Measurements from ENCODE around the gene ARHGAP15.

The ARHGAP15 gene

GRCh38 chr2:143231254-143231645 lies 102.0 kb downstream of the ARHGAP15 start:
- peaks cover 9% of the 10 kb centered on the region for H3K9me3 Mint-ChIP-seq
- H3K27me3 Mint-ChIP-seq (ENCODE audit: low read depth, poor library complexity): no peaks in the 10 kb centered on the region
- H3K4me1 Mint-ChIP-seq: peaks cover 10% of the 10 kb centered on the region
- no peaks in the 10 kb centered on the region for H3K36me3 Mint-ChIP-seq (ENCODE audit: low read depth)
- no peak overlapping the region for H3K4me3 Mint-ChIP-seq
- H3K27ac Mint-ChIP-seq: no peak overlapping the region
- no peak for TF ChIP-seq CTCF (IDR thresholded peaks at IDR 0.05)
- no peak for DNase-seq

DNA sequence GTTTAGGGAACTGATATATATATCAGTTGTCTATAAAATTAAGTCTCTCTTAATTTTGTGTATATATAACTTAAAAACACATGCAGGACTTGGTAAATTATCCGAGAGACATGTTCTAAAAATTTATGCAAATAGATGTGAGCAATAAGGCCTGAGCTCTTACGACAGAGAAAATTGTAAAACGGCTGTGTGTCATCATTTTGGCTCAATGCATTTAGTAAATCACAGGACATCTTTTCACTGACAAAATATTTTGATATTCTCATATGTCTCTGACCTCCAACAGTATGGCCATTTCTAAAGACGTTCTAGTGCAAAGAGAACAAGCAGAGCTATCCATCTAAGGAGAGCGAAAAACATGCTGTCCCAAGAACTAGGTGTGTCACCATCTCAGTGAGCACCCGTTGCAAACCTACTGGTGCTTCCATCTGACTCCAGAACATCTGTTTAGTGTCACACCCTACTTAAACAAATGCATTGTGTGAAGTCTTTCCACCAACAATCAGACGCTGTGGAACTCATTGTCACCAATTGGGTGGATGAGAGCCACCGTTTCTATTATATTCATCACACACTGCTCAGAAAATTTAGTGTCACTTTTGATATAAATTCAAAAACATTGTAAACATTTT lies 108.0 kb downstream of the ARHGAP15 start:
- Mint-ChIP-seq H3K4me1 (no peaks in the 10 kb centered on the region), H3K27ac (no peak overlapping the region), H3K36me3 (ENCODE audit: low read depth) (no peaks in the 10 kb centered on the region), H3K9me3 (peaks cover 9% of the 10 kb centered on the region), H3K4me3 (no peak overlapping the region), H3K27me3 (ENCODE audit: low read depth, poor library complexity) (no peaks in the 10 kb centered on the region)
- TF ChIP-seq CTCF (IDR thresholded peaks at IDR 0.05): no peak
- DNase-seq: no peak

DNA sequence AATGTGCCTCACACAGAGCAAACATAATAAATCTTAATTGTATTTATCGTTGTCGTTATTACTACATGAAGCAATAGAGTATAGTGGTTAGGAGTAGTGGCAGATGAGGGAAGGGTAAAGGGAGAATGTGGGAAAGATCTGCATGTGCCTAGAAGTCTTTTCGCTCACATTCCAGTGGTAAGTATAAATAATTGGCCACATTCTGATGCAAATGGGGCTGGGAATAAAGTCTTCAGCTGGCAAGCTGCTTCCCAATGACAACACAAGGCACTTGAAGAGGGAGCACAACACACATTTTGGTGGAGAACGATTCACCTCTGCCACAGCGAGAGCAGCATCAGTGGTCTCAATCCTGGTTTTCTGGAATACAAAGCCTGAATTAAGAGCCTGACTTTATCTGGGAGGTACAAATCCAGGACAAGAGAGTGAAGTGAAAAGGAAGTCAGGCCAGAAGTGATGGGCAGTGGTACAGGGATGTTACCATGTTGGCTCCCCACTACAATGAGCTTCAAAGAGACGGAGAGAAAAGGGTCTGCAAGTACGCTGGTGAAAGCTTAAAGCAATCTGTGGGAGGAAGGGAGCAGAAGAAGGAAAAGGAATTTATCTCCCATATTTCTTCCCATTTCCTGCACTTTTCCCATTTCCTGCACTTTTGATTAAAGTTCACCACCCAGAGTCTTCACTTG lies 112.3 kb downstream of the ARHGAP15 start:
- Mint-ChIP-seq H3K9me3 (no peaks in the 10 kb centered on the region), H3K4me3 (no peak overlapping the region), H3K4me1 (no peaks in the 10 kb centered on the region), H3K27ac (no peak overlapping the region), H3K36me3 (ENCODE audit: low read depth) (no peaks in the 10 kb centered on the region), H3K27me3 (ENCODE audit: low read depth, poor library complexity) (no peaks in the 10 kb centered on the region)
- TF ChIP-seq CTCF (IDR thresholded peaks at IDR 0.05): no peak
- no peak for DNase-seq

- H3K27me3 Mint-ChIP-seq (ENCODE audit: low read depth, poor library complexity): no peaks in the 10 kb centered on the region
- peaks cover 4% of the 10 kb centered on the region for H3K4me1 Mint-ChIP-seq
- H3K4me3 Mint-ChIP-seq: no peak overlapping the region
- no peak overlapping the region for H3K27ac Mint-ChIP-seq
- H3K36me3 Mint-ChIP-seq (ENCODE audit: low read depth): no peaks in the 10 kb centered on the region
- no peak for TF ChIP-seq CTCF (IDR thresholded peaks at IDR 0.05)
- H3K9me3 Mint-ChIP-seq: no peaks in the 10 kb centered on the region
- DNase-seq: no peak
These were observed 117.0 kb downstream of the ARHGAP15 start for GRCh38 chr2:143246246-143246645.

GRCh38 chr2:143246815-143247744 lies 117.9 kb downstream of the ARHGAP15 start:
- peaks cover 4% of the 10 kb centered on the region for H3K4me1 Mint-ChIP-seq

More at GRCh38 chr2:143246815-143247744, 117.9 kb downstream of the ARHGAP15 start:
- no peak overlapping the region for H3K27ac Mint-ChIP-seq
- H3K9me3 Mint-ChIP-seq: no peaks in the 10 kb centered on the region
- H3K36me3 Mint-ChIP-seq (ENCODE audit: low read depth): no peaks in the 10 kb centered on the region
- no peaks in the 10 kb centered on the region for H3K27me3 Mint-ChIP-seq (ENCODE audit: low read depth, poor library complexity)
- no peak overlapping the region for H3K4me3 Mint-ChIP-seq
- no peak for TF ChIP-seq CTCF (IDR thresholded peaks at IDR 0.05)
- DNase-seq: no peak
